Measurements from ENCODE around the gene COL13A1.

GRCh38 chr10:69879634-69880257 is 78.0 kb downstream of the COL13A1 start:
- no peak for TF ChIP-seq FOSL1 (IDR thresholded peaks at IDR 0.05; ENCODE audit: low read depth)
- TF ChIP-seq POLR2A (IDR thresholded peaks at IDR 0.05; ENCODE audit: borderline replicate concordance, extremely low read depth, insufficient read depth, insufficient read length), result no peak
- no peak for TF ChIP-seq CTCF (IDR thresholded peaks at IDR 0.05 in 2 of 3, conservative IDR thresholded peaks at IDR 0.05 in 1 of 3; ENCODE audit: borderline replicate concordance in 1 of 3, insufficient read depth in 1 of 3, low read depth in 2 of 3, low read length in 2 of 3)
- no peak for TF ChIP-seq SRF (IDR thresholded peaks at IDR 0.05; ENCODE audit: low read depth)
- no peak for TF ChIP-seq MAX (IDR thresholded peaks at IDR 0.05)
